Cardiac muscle cell (in vitro differentiated cells and primary cell): ENCODE data around the gene BTNL8. TPM values are rescaled to one million over a fixed set of nuclear protein-coding genes. Genes with fewer than 3 reads are reported as not detected.

Experiments used
- DNase-seq, 2 donors: peaks; one replicate each; pipeline versions ENCODE4 v3.0.0 to v3.0.0-alpha.2; 2010 to 2017; ENCODE audit warnings: low read depth in 1 of 2, low spot score in 1 of 2
- H3K27ac ChIP-seq: fragments of 200-600 bp; sonication (generic); 2 replicates; pipeline ENCODE4 v1.5.1; 2016
- H3K27me3 ChIP-seq: fragments of 200-600 bp; sonication (generic); 2 replicates; pipeline ENCODE4 v1.6.0; 2016; ENCODE audit warnings: control low read depth
- H3K36me3 ChIP-seq: fragments of 200-600 bp; sonication (generic); 2 replicates; pipeline ENCODE4 v1.5.1; 2016; ENCODE audit warnings: control low read depth
- H3K4me1 ChIP-seq: fragments of 200-600 bp; sonication (generic); 2 replicates; pipeline ENCODE4 v1.8.1; 2017; ENCODE audit warnings: low read depth, mild to moderate bottlenecking, mixed run types
- H3K4me3 ChIP-seq: fragments of 200-600 bp; sonication (generic); 2 replicates; pipeline ENCODE4 v1.5.1; 2016; ENCODE audit warnings: mild to moderate bottlenecking
- H3K9me3 ChIP-seq: fragments of 200-600 bp; sonication (generic); 2 replicates; pipeline ENCODE4 v1.5.1; 2017; ENCODE audit warnings: low read depth, mild to moderate bottlenecking, control low read depth
- polyA plus RNA-seq: library from polyadenylated mRNA; unstranded; fragments of >200 nt; fragmentation: Nextera tagmentation; extraction: Ambion mirVana; gene quantifications from 2 replicates; pipeline ENCODE4 v1.2.1, GENCODE V29; 2016
- total RNA-seq: library from RNA; depleted of rRNA; stranded (reverse); fragments of >200 nt; gene quantifications from 2 replicates; pipeline ENCODE4 v1.2.3, GENCODE V29; 2016
- TF ChIP-seq, protein P1 (sequence below): IDR thresholded peaks from 2 replicates; pipeline ENCODE4 v1.5.1; 2012; ENCODE audit warnings: low read depth, mild to moderate bottlenecking, low read length

Gene BTNL8
- total and polyA plus RNA-seq, 2 experiments from 2014 or later, result not detected

- no peaks in the 10 kb centered on the region for H3K27me3 ChIP-seq
- no peak for DNase-seq
- TF ChIP-seq, protein P1, sequence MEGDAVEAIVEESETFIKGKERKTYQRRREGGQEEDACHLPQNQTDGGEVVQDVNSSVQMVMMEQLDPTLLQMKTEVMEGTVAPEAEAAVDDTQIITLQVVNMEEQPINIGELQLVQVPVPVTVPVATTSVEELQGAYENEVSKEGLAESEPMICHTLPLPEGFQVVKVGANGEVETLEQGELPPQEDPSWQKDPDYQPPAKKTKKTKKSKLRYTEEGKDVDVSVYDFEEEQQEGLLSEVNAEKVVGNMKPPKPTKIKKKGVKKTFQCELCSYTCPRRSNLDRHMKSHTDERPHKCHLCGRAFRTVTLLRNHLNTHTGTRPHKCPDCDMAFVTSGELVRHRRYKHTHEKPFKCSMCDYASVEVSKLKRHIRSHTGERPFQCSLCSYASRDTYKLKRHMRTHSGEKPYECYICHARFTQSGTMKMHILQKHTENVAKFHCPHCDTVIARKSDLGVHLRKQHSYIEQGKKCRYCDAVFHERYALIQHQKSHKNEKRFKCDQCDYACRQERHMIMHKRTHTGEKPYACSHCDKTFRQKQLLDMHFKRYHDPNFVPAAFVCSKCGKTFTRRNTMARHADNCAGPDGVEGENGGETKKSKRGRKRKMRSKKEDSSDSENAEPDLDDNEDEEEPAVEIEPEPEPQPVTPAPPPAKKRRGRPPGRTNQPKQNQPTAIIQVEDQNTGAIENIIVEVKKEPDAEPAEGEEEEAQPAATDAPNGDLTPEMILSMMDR, result no peak
Observed at GRCh38 chr5:180950291-180950949, 51.5 kb downstream of the BTNL8 start.

DNA sequence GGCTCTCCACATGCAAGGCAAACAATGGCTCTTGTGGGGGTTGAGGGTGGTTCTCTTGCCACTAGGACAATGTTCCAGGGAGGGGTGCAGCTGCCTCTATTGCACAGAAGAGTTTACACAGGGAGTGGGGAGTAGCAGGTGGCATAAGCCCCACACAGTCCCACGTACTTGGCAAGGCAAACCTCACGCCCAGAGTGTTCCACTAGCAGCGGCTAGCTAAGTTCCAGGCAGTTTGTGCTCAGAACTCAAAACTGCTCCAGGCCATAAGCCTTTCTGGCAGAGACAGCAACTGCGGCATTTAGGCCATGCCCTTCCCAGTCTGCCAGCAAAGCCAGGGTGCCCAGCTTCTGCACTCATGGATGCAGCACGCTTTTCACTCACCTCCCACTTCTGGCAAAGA, 60.7 kb downstream of the BTNL8 start:
- Histone ChIP-seq H3K4me1 (no peaks in the 10 kb centered on the region), H3K27ac (no peak overlapping the region), H3K9me3 (no peaks in the 10 kb centered on the region), H3K27me3 (no peaks in the 10 kb centered on the region), H3K4me3 (no peak overlapping the region), H3K36me3 (no peaks in the 10 kb centered on the region)
- no peak for DNase-seq
- TF ChIP-seq, protein P1, result no peak

More at GRCh38 chr5:180950291-180950949, 51.5 kb downstream of the BTNL8 start:
- Histone ChIP-seq H3K9me3 (no peaks in the 10 kb centered on the region), H3K4me1 (no peaks in the 10 kb centered on the region), H3K4me3 (no peak overlapping the region), H3K27ac (no peak overlapping the region), H3K36me3 (no peaks in the 10 kb centered on the region)

- H3K27me3 ChIP-seq, result no peaks in the 10 kb centered on the region
- H3K27ac ChIP-seq, result no peak overlapping the region
- no peaks in the 10 kb centered on the region for H3K9me3 ChIP-seq
- no peaks in the 10 kb centered on the region for H3K4me1 ChIP-seq
- H3K4me3 ChIP-seq, result no peak overlapping the region
- no peaks in the 10 kb centered on the region for H3K36me3 ChIP-seq
- TF ChIP-seq, protein P1, result no peak
- no peak for DNase-seq
Observed at GRCh38 chr5:180960209-180960608, 61.2 kb downstream of the BTNL8 start.

GRCh38 chr5:180969406-180969805, 70.4 kb downstream of the BTNL8 start:
- H3K4me1 ChIP-seq, result no peaks in the 10 kb centered on the region
- H3K27me3 ChIP-seq, result no peaks in the 10 kb centered on the region
- H3K4me3 ChIP-seq, result no peak overlapping the region
- no peak overlapping the region for H3K27ac ChIP-seq
- no peak for DNase-seq
- no peaks in the 10 kb centered on the region for H3K9me3 ChIP-seq
- TF ChIP-seq, protein P1, result no peak
- H3K36me3 ChIP-seq, result no peaks in the 10 kb centered on the region

GRCh38 chr5:180970336-180970735, 71.4 kb downstream of the BTNL8 start:
- H3K27me3 ChIP-seq, result no peaks in the 10 kb centered on the region
- TF ChIP-seq, protein P1, result no peak

GRCh38 chr5:180970875-180971274, 71.9 kb downstream of the BTNL8 start:
- Histone ChIP-seq H3K9me3 (no peaks in the 10 kb centered on the region), H3K36me3 (no peaks in the 10 kb centered on the region), H3K27ac (no peak overlapping the region), H3K4me3 (no peak overlapping the region), H3K4me1 (no peaks in the 10 kb centered on the region), H3K27me3 (no peaks in the 10 kb centered on the region)
- TF ChIP-seq, protein P1, result no peak
- DNase-seq, result no peak

More at GRCh38 chr5:180970336-180970735, 71.4 kb downstream of the BTNL8 start:
- Histone ChIP-seq H3K27ac (no peak overlapping the region), H3K4me3 (no peak overlapping the region), H3K36me3 (no peaks in the 10 kb centered on the region), H3K4me1 (no peaks in the 10 kb centered on the region), H3K9me3 (no peaks in the 10 kb centered on the region)
- DNase-seq, result no peak
